Lung (tissue), 12 donors: ENCODE measurements around the gene OR5I1. TPM values are rescaled to one million over a fixed set of nuclear protein-coding genes. Genes with fewer than 3 reads are reported as not detected.
"Not testable (repeated sequence)": the region's sequence is repeated elsewhere in the genome, so short reads cannot be mapped to it uniquely, and the experiment has no call there.

Experiments
- ATAC-seq: fragments of 200-7000 bp; cut with Tn5 transposase; one replicate; pipeline ENCODE4 v1.9.1; 2020; ENCODE audit warnings: moderate number of reproducible peaks; ENCODE audit not compliant: insufficient read depth, low FRiP score
- DNase-seq, 3 donors: peaks; one replicate each; pipeline ENCODE4 v3.0.0-alpha.2; 2013 to 2017
- H3K27ac ChIP-seq, 2 donors: one replicate each; pipeline ENCODE4 v1.5.1; 2013; ENCODE audit warnings: mild to moderate bottlenecking in 2 of 2, moderate library complexity in 2 of 2, control low read depth in 1 of 2, inconsistent platforms in 1 of 2, low read depth in 1 of 2, low read length in 1 of 2
- H3K27me3 ChIP-seq, 3 donors: one replicate each; pipeline ENCODE4 v1.5.1; 2013; ENCODE audit warnings: low read length in 2 of 3; ENCODE audit not compliant: control insufficient read depth in 3 of 3, insufficient read depth in 3 of 3
- H3K36me3 ChIP-seq, 4 donors: one replicate each; pipeline ENCODE4 v1.5.1; 2013; ENCODE audit warnings: low read length in 4 of 4, mild to moderate bottlenecking in 1 of 4, moderate library complexity in 1 of 4; ENCODE audit not compliant: control insufficient read depth in 4 of 4, insufficient read depth in 4 of 4
- H3K4me1 ChIP-seq, 5 donors: one replicate each; pipeline ENCODE4 v1.5.1; 2013; ENCODE audit warnings: low read length in 5 of 5, mild to moderate bottlenecking in 2 of 5, moderate library complexity in 1 of 5; ENCODE audit not compliant: control insufficient read depth in 5 of 5, insufficient read depth in 5 of 5
- H3K4me3 ChIP-seq: one replicate; pipeline ENCODE4 v1.5.1; 2013; ENCODE audit warnings: mild to moderate bottlenecking, control low read depth, moderate library complexity
- H3K9ac ChIP-seq, 2 donors: one replicate each; pipeline ENCODE4 v1.5.1; 2013; ENCODE audit warnings: low read length in 2 of 2, control low read depth in 1 of 2; ENCODE audit not compliant: insufficient read depth in 1 of 2
- H3K9me3 ChIP-seq, 4 donors: one replicate each; pipeline ENCODE4 v1.5.1; 2013; ENCODE audit warnings: low read length in 3 of 4, mild to moderate bottlenecking in 1 of 4, moderate library complexity in 1 of 4; ENCODE audit not compliant: control insufficient read depth in 4 of 4, insufficient read depth in 3 of 4
- CTCF ChIP-seq: IDR thresholded peaks from 2 replicates; pipeline ENCODE4 v1.5.1; 2012; ENCODE audit warnings: mild to moderate bottlenecking; ENCODE audit errors: control extremely low read depth, extremely low read depth
- WGBS, 2 donors: extraction: QIAGEN DNeasy Blood & Tissue Kit; methylation state at CpG; one replicate each; pipeline ENCODE4 v1.1.7; 2013; 5-methylcytosine and 5-hydroxymethylcytosine counted together
- polyA plus RNA-seq, 2 donors: library from polyadenylated mRNA; stranded (reverse); fragments of 200-250 nt; gene quantifications; one replicate each; pipeline ENCODE4 v1.2.1, GENCODE V29; 2013
- total RNA-seq, 2 donors: library from RNA; depleted of rRNA in 1 of 2; stranded (reverse); fragments of >200 nt in 1 of 2; gene quantifications; one replicate each; pipeline ENCODE4 v1.2.1, GENCODE V29; 2014 to 2021
- donor health status: control.
- donor health status: control.
- donor health status: Bipolar disorder and iron deficiency.
- donor health status: healthy.
- donor health status: DM: yes; HTN: yes; CAD: no.

OR5I1 gene
- total and polyA plus RNA-seq, 4 donors = not detected

DNA sequence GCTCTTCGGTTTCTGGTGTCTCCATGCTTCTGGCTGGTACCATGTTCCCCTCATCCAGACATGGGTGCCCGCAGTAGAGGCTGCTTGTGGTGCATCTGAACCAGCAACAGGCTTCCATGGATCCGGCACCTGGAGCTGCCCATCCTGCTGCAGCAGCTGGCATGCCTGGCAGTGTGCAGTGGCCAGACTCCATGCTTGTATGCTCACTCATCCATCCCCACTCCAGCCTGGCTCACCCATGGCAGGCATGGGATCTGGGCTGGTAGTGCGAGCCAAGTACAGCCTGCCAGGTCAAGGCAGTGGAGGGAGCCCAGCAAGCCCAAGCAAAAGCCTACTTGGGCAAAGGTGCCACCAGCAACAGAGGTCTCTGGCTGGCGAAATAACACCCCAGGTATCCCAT is 15.7 kb downstream of the OR5I1 start:
- TF ChIP-seq CTCF = no peak
- 76 to 78% methylated on average over 5 of the region's 5 CpGs for WGBS, 2 donors
- no peak for DNase-seq
- peaks cover 0 to 4% (median 2%) of the 10 kb centered on the region in 4 donors for H3K9me3 ChIP-seq
- H3K4me3 ChIP-seq = no peak overlapping the region
- no peaks in the 10 kb centered on the region for H3K4me1 ChIP-seq
- H3K36me3 ChIP-seq = no peaks in the 10 kb centered on the region
- H3K27me3 ChIP-seq = no peaks in the 10 kb centered on the region
- no peak for ATAC-seq
- no peak overlapping the region for H3K27ac ChIP-seq
- no peak overlapping the region for H3K9ac ChIP-seq

GRCh38 chr11:55914482-55914881 is 21.7 kb downstream of the OR5I1 start, which contains the start of gene OR5W2:
Gene OR5W2 (minus strand): TSS chr11:55914582. CDS start chr11:55914582, 0 bp downstream.
- Histone ChIP-seq H3K4me3 (no peak within 1 kb of the TSS), H3K36me3 (no peaks in the 10 kb centered on the region), H3K27ac (no peak within 1 kb of the TSS), H3K4me1 (no peaks in the 10 kb centered on the region), H3K9ac (no peak within 1 kb of the TSS), H3K27me3 (no peaks in the 10 kb centered on the region), H3K9me3 (peaks cover 0 to 6% (median 0%) of the 10 kb centered on the region in 4 donors)
- ATAC-seq (no peak), DNase-seq (no peak)
- no peak for TF ChIP-seq CTCF
- 35 to 86% methylated on average over 1 of the region's 1 CpG for WGBS, 2 donors

- 33 to 41% methylated on average over 2 of the region's 2 CpGs for WGBS, 2 donors
- no peaks in the 10 kb centered on the region for H3K27me3 ChIP-seq
- TF ChIP-seq CTCF = no peak
- no peaks in the 10 kb centered on the region for H3K4me1 ChIP-seq
- H3K36me3 ChIP-seq = no peaks in the 10 kb centered on the region
- H3K27ac ChIP-seq = no peak overlapping the region
- no peak overlapping the region for H3K9ac ChIP-seq
- peaks cover 0 to 18% (median 0%) of the 10 kb centered on the region in 4 donors for H3K9me3 ChIP-seq
- H3K4me3 ChIP-seq = no peak overlapping the region
- no peak for DNase-seq
- no peak for ATAC-seq
Measured at GRCh38 chr11:55902308-55902707, 33.9 kb downstream of the OR5I1 start.

- H3K9ac ChIP-seq = no peak overlapping the region
- no peak overlapping the region for H3K4me3 ChIP-seq
- WGBS, 2 donors = 58 to 61% methylated on average over 8 of the region's 8 CpGs
- H3K27ac ChIP-seq = no peak overlapping the region
- no peak for TF ChIP-seq CTCF
- H3K4me1 ChIP-seq = no peaks in the 10 kb centered on the region
- no peak for ATAC-seq
- no peaks in the 10 kb centered on the region for H3K36me3 ChIP-seq
- H3K27me3 ChIP-seq = no peaks in the 10 kb centered on the region
- H3K9me3 ChIP-seq = peaks cover 0 to 8% (median 1%) of the 10 kb centered on the region in 4 donors
- DNase-seq = no peak
Measured at GRCh38 chr11:55895216-55895615, 41.0 kb downstream of the OR5I1 start.

DNA sequence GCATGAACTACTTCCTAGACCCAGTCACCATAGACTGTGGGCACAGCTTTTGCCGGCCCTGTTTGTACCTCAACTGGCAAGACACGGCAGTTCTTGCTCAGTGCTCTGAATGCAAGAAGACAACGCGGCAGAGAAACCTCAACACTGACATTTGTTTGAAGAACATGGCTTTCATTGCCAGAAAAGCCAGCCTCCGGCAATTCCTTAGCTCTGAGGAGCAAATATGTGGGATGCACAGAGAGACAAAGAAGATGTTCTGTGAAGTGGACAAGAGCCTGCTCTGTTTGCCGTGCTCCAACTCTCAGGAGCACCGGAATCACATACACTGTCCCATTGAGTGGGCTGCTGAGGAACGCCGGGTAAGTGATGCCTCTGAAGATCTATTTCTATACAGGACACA is 50.7 kb downstream of the OR5I1 start:
- H3K9ac ChIP-seq, ATAC-seq, H3K27me3 ChIP-seq, H3K9me3 ChIP-seq, DNase-seq, H3K4me1 ChIP-seq, H3K4me3 ChIP-seq, H3K27ac ChIP-seq, H3K36me3 ChIP-seq: not testable (repeated sequence)
- WGBS, 2 donors = 87 to 93% methylated on average over 9 of the region's 9 CpGs
